Fibroblast of lung (primary cell): ENCODE results near the gene RPUSD4.

ENCODE experiments used
- EZH2 ChIP-seq: IDR thresholded peaks from 2 replicates; pipeline ENCODE4 v1.5.1; 2012; ENCODE audit warnings: low read length, control low read depth, mild to moderate bottlenecking; ENCODE audit errors: missing control alignments
- TF ChIP-seq, protein P1 (sequence below), 2 donors: IDR thresholded peaks in 1 of 2; conservative IDR thresholded peaks in 1 of 2; 1 replicate in 1 of 2; 2 replicates in 1 of 2; pipeline ENCODE4 v1.5.1; 2011 to 2012; ENCODE audit warnings: low read length in 2 of 2, control low read depth in 1 of 2, inconsistent platforms in 1 of 2, low read depth in 1 of 2, mild to moderate bottlenecking in 1 of 2

DNA sequence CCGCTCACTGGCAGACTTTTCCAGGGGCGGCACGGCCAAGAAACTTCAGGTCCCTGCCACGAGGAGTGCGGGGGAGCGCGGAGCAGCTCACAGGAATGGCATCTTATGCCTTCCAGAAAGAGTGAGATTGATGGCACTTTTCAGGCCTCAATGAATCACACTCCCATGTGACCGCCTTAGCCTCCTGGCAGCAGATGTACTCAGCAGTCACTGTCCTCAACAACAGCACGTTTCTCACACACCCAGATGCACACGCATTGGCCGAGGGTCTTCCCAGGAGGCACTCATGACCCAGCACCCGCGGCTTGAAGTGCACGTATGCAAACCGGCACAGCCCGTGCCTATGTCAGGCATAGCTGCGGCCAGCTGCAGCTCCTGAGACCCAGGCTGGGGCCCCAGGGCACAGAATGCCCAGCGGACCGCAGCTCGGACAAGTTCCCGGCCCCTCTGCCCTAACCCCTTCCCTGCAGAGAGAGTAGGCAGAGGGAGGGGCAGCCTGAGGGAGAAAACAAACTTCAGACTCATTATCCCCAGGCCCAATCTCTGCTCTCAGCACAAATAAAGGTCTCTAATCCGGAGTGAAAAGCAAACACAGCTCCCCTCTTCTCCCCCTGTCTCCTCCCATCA, 48.3 kb downstream of the RPUSD4 start:
- TF ChIP-seq, protein P1, sequence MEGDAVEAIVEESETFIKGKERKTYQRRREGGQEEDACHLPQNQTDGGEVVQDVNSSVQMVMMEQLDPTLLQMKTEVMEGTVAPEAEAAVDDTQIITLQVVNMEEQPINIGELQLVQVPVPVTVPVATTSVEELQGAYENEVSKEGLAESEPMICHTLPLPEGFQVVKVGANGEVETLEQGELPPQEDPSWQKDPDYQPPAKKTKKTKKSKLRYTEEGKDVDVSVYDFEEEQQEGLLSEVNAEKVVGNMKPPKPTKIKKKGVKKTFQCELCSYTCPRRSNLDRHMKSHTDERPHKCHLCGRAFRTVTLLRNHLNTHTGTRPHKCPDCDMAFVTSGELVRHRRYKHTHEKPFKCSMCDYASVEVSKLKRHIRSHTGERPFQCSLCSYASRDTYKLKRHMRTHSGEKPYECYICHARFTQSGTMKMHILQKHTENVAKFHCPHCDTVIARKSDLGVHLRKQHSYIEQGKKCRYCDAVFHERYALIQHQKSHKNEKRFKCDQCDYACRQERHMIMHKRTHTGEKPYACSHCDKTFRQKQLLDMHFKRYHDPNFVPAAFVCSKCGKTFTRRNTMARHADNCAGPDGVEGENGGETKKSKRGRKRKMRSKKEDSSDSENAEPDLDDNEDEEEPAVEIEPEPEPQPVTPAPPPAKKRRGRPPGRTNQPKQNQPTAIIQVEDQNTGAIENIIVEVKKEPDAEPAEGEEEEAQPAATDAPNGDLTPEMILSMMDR (conservative IDR thresholded peaks at IDR 0.05 in 1 of 2, IDR thresholded peaks at IDR 0.05 in 1 of 2; ENCODE audit: low read depth in 1 of 2, low read length in 2 of 2): no peak
- no peak for TF ChIP-seq EZH2
